WTC11 (cell line): Measurements from ENCODE around the gene PAIP1.

Source experiments
- AR ChIP-seq: fragments of 250-450 bp; sonication (Bioruptor Pico); IDR thresholded peaks from 2 replicates; pipeline ENCODE4 v1.9.0; 2021; ENCODE audit warnings: mild to moderate bottlenecking
- CTCF ChIP-seq: fragments of 200-600 bp; IDR thresholded peaks from 2 replicates; pipeline ENCODE4 v1.8.0; 2022; ENCODE audit warnings: antibody characterized with exemption
- MAX ChIP-seq: sonication (generic); formaldehyde crosslinking; IDR thresholded peaks from 2 replicates; pipeline ENCODE4 v1.8.0; 2022; ENCODE audit warnings: mild to moderate bottlenecking, missing genetic modification reagents

GRCh38 chr5:43515678-43516048, 41.2 kb downstream of the PAIP1 start:
- no peak for TF ChIP-seq MAX (CRISPR knock-in tag)
- no peak for TF ChIP-seq CTCF
- TF ChIP-seq AR (CRISPR knock-in tag) = no peak
